ENCODE data around the gene SGCD.

DNA sequence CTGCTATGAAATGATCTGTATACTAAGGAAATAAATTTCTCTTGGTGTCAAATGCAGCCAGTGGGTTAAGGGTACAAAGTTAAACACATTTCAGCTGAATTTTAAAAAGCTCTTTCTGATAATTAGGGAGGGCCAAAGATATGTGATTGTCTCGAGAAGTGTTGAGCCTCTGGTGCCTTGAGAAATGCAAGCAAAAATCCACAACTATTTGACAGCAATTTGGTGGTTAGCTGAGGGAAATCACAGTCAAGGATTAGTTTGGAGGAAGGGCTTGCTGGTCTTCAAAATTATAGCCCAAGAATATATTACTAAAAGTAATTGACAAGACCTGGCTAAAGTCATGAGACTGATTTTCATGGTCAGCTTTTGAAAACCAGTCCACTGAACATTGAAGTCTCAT, 267.4 kb downstream of the SGCD start:
- TF ChIP-seq RARB (CRISPR knock-in tag; IDR thresholded peaks at IDR 0.05) (no peak), ZFP3 (CRISPR knock-in tag; IDR thresholded peaks at IDR 0.05) (no peak), ZC3H10 (CRISPR knock-in tag; IDR thresholded peaks at IDR 0.05) (no peak), ZFP30 (CRISPR knock-in tag; IDR thresholded peaks at IDR 0.05) (no peak), ARNTL (CRISPR knock-in tag; IDR thresholded peaks at IDR 0.05; ENCODE audit: borderline replicate concordance, low read depth) (no peak), TCF4 (CRISPR knock-in tag; IDR thresholded peaks at IDR 0.05; ENCODE audit: borderline replicate concordance) (no peak), ESRRG (CRISPR knock-in tag; IDR thresholded peaks at IDR 0.05) (no peak), GLIS3 (CRISPR knock-in tag; IDR thresholded peaks at IDR 0.05) (no peak), CSDC2 (CRISPR knock-in tag; IDR thresholded peaks at IDR 0.05) (no peak), ZNF70 (CRISPR knock-in tag; IDR thresholded peaks at IDR 0.05) (no peak), ZNF8 (CRISPR knock-in tag; IDR thresholded peaks at IDR 0.05) (no peak), BACH2 (CRISPR knock-in tag; IDR thresholded peaks at IDR 0.05; ENCODE audit: borderline replicate concordance) (no peak)
- TF ChIP-seq, protein P1, sequence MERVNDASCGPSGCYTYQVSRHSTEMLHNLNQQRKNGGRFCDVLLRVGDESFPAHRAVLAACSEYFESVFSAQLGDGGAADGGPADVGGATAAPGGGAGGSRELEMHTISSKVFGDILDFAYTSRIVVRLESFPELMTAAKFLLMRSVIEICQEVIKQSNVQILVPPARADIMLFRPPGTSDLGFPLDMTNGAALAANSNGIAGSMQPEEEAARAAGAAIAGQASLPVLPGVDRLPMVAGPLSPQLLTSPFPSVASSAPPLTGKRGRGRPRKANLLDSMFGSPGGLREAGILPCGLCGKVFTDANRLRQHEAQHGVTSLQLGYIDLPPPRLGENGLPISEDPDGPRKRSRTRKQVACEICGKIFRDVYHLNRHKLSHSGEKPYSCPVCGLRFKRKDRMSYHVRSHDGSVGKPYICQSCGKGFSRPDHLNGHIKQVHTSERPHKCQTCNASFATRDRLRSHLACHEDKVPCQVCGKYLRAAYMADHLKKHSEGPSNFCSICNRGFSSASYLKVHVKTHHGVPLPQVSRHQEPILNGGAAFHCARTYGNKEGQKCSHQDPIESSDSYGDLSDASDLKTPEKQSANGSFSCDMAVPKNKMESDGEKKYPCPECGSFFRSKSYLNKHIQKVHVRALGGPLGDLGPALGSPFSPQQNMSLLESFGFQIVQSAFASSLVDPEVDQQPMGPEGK (CRISPR knock-in tag; IDR thresholded peaks at IDR 0.05; ENCODE audit: borderline replicate concordance): no peak
- TF ChIP-seq, protein P2, sequence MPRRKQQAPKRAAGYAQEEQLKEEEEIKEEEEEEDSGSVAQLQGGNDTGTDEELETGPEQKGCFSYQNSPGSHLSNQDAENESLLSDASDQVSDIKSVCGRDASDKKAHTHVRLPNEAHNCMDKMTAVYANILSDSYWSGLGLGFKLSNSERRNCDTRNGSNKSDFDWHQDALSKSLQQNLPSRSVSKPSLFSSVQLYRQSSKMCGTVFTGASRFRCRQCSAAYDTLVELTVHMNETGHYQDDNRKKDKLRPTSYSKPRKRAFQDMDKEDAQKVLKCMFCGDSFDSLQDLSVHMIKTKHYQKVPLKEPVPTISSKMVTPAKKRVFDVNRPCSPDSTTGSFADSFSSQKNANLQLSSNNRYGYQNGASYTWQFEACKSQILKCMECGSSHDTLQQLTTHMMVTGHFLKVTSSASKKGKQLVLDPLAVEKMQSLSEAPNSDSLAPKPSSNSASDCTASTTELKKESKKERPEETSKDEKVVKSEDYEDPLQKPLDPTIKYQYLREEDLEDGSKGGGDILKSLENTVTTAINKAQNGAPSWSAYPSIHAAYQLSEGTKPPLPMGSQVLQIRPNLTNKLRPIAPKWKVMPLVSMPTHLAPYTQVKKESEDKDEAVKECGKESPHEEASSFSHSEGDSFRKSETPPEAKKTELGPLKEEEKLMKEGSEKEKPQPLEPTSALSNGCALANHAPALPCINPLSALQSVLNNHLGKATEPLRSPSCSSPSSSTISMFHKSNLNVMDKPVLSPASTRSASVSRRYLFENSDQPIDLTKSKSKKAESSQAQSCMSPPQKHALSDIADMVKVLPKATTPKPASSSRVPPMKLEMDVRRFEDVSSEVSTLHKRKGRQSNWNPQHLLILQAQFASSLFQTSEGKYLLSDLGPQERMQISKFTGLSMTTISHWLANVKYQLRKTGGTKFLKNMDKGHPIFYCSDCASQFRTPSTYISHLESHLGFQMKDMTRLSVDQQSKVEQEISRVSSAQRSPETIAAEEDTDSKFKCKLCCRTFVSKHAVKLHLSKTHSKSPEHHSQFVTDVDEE (CRISPR knock-in tag; IDR thresholded peaks at IDR 0.05): no peak
